Stomach smooth muscle (tissue), 2 donors: ENCODE data around the gene BRIP1.

ENCODE experiments used
- H3K27ac ChIP-seq: one replicate; pipeline ENCODE4 v1.7.0; 2013; ENCODE audit warnings: mild to moderate bottlenecking, low read length, inconsistent platforms
- H3K27me3 ChIP-seq, 2 donors: one replicate each; pipeline ENCODE4 v1.7.0; 2013; ENCODE audit warnings: low read length in 2 of 2; ENCODE audit not compliant: insufficient read depth in 2 of 2, control insufficient read depth in 1 of 2
- H3K36me3 ChIP-seq, 2 donors: one replicate each; pipeline ENCODE4 v1.7.0; 2013; ENCODE audit warnings: low read length in 2 of 2; ENCODE audit not compliant: control insufficient read depth in 2 of 2, insufficient read depth in 2 of 2
- H3K4me1 ChIP-seq: one replicate; pipeline ENCODE4 v1.7.0; 2013; ENCODE audit warnings: low read length; ENCODE audit not compliant: control insufficient read depth, insufficient read depth
- H3K4me3 ChIP-seq, 2 donors: one replicate each; pipeline ENCODE4 v1.7.0; 2013; ENCODE audit warnings: low read length in 2 of 2
- H3K9ac ChIP-seq, 2 donors: one replicate each; pipeline ENCODE4 v1.7.0; 2013; ENCODE audit warnings: low read length in 2 of 2, mild to moderate bottlenecking in 1 of 2
- H3K9me3 ChIP-seq, 2 donors: one replicate each; pipeline ENCODE4 v1.7.0; 2013; ENCODE audit warnings: low read length in 2 of 2; ENCODE audit not compliant: control insufficient read depth in 2 of 2
- donor health status: healthy.
- donor health status: Pancreatic carcinoma.

BRIP1 gene

DNA sequence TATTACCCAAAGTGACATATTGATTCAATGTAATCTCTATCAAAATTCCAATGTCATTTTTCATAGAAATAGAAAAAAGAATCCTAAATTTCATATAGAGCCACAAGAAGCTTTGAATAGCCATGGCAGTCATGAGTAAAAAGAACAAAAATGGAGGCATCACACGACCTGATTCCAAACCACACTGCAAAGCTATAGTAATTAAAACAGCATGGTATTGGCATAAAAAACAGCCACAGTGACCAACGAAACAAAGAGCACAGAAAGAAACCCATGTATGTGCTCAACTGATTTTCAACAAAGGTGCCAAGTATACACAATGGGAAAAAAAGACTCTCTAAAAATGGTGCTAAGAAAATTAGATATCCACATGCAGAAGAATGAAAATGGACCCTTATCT, 101.5 kb downstream of the BRIP1 start:
- H3K36me3 ChIP-seq: no peaks in the 10 kb centered on the region
- no peak overlapping the region for H3K9ac ChIP-seq
- H3K27ac ChIP-seq: no peak overlapping the region
- no peaks in the 10 kb centered on the region for H3K27me3 ChIP-seq
- no peaks in the 10 kb centered on the region for H3K4me1 ChIP-seq
- no peak overlapping the region for H3K4me3 ChIP-seq
- no peaks in the 10 kb centered on the region for H3K9me3 ChIP-seq

DNA sequence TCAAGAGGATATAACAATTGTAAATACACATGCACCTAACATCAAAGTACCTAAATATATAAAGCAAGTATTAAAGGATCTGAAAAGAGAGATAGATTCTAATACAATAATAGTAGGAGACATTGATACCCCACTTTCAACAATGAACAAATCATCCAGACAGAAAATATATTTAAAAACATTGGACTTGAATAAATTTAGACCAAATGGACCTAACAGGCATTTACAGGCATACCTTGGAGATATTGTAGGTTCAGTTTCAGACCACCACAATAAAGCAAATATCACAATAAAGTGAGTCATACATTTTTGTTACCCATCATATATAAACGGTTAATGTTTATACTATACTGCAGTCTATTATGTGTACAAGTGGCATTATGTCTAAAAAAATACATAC, 104.0 kb downstream of the BRIP1 start:
- no peaks in the 10 kb centered on the region for H3K36me3 ChIP-seq

DNA sequence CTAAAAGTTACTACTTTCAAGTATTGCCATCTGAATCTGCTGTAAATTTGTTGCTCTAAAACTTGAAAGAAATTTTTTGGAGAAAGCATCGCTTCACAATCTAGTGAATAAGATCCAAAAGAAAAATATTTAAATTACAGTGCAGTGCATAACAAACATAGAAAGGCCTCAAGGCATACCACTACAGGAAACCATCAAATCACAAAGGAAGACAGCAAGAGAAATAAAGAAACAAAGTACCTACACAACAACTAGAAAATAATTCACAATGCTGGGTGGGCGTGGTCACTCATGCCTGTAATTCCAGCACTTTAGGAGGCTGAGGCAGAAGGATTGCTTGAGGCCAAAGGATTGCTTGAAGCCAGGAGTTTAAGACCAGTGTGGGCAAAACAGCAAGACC, 104.9 kb downstream of the BRIP1 start:
- no peak overlapping the region for H3K4me3 ChIP-seq
- no peaks in the 10 kb centered on the region for H3K4me1 ChIP-seq
- H3K27me3 ChIP-seq: no peaks in the 10 kb centered on the region
- no peaks in the 10 kb centered on the region for H3K9me3 ChIP-seq
- H3K36me3 ChIP-seq: no peaks in the 10 kb centered on the region
- H3K27ac ChIP-seq: no peak overlapping the region
- no peak overlapping the region for H3K9ac ChIP-seq

More for the DNA sequence above, 104.0 kb downstream of the BRIP1 start:
- Histone ChIP-seq H3K27me3 (no peaks in the 10 kb centered on the region), H3K27ac (no peak overlapping the region), H3K4me3 (no peak overlapping the region), H3K9ac (no peak overlapping the region), H3K4me1 (no peaks in the 10 kb centered on the region), H3K9me3 (no peaks in the 10 kb centered on the region)

DNA sequence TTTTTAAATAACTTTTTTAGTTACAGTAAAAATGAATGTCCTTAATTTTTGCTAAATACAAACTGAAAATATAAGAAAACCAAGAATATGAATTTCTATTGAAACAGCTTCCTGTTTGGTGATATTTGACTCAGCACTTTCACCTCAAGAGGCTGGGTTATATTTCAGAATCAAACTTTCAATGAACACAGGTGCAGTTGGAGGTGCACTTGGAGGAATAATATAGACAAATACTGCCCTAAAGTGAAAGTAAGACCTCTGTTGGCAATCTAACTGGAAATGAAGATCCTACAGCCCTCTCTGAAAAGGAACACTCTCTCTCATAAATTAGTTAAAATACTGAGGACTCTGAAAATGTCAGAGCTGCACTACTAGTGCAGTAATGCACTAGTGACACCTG, 106.2 kb downstream of the BRIP1 start:
- H3K27ac ChIP-seq: no peak overlapping the region
- H3K36me3 ChIP-seq: no peaks in the 10 kb centered on the region
- H3K27me3 ChIP-seq: no peaks in the 10 kb centered on the region
- no peak overlapping the region for H3K4me3 ChIP-seq
- no peaks in the 10 kb centered on the region for H3K4me1 ChIP-seq
- H3K9me3 ChIP-seq: no peaks in the 10 kb centered on the region
- H3K9ac ChIP-seq: no peak overlapping the region

DNA sequence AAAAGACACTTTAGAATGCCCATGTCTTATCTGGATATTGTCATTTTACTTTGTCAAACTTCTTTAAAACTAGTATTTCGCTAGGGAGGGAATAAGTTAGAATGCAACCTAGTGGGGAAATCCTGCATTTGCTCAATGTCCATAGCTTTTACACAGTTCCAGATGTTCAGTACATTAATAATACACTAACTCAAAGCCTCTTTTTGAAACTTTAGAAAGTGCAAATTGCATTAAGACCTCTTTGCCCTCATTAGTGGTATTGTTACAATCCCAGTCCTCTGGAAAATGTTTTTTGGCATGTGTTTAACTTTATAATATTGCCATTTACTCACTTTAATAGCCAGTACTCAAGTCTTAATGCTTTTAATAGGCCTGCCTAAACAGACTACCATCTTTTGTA, 106.8 kb downstream of the BRIP1 start:
- no peaks in the 10 kb centered on the region for H3K4me1 ChIP-seq
- H3K27ac ChIP-seq: no peak overlapping the region
- no peaks in the 10 kb centered on the region for H3K9me3 ChIP-seq
- H3K27me3 ChIP-seq: no peaks in the 10 kb centered on the region
- H3K4me3 ChIP-seq: no peak overlapping the region
- no peaks in the 10 kb centered on the region for H3K36me3 ChIP-seq
- no peak overlapping the region for H3K9ac ChIP-seq

DNA sequence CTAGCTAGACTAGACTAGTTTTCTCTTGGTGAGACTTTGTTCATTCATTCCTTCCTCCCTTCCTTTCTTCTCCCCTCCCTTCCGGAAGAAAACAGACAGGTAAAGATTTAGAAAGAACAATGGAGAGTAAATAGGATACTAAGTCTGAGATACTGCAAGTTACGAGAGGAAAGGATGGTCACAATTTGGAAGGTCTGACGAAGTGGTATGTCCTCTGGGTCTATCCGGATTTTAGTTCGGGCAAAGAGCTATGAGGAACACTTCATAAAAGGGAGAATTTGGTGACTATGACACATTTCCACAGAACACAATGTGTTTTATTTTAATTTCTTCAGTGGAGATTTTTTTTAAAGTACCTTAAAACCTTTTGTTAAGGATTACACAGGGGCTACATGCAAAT, 107.7 kb downstream of the BRIP1 start:
- Histone ChIP-seq H3K9me3 (no peaks in the 10 kb centered on the region), H3K4me3 (no peak overlapping the region), H3K36me3 (no peaks in the 10 kb centered on the region), H3K9ac (no peak overlapping the region), H3K4me1 (no peaks in the 10 kb centered on the region), H3K27me3 (no peaks in the 10 kb centered on the region), H3K27ac (no peak overlapping the region)

DNA sequence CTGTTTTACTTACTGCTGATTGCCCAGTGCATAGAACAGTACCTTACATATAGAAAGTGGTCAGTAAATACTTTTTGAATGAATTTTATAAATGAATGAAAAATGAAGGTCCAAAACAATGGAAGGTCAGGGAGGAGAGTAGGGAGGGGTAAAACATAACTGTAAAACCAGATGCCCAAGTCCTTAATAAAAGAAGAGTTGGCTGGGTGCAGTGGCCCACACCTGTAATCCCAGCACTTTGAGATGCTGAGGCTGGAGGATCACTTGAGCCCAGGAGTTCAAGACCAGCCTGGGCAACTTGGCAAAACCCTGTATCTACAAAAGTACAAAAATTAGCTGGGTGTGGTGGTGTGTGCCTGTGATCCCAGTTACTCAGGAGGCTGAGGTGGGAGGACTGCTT, 108.2 kb downstream of the BRIP1 start:
- Histone ChIP-seq H3K9me3 (no peaks in the 10 kb centered on the region), H3K36me3 (no peaks in the 10 kb centered on the region), H3K27me3 (no peaks in the 10 kb centered on the region), H3K4me1 (no peaks in the 10 kb centered on the region), H3K4me3 (no peak overlapping the region), H3K27ac (no peak overlapping the region), H3K9ac (no peak overlapping the region)

DNA sequence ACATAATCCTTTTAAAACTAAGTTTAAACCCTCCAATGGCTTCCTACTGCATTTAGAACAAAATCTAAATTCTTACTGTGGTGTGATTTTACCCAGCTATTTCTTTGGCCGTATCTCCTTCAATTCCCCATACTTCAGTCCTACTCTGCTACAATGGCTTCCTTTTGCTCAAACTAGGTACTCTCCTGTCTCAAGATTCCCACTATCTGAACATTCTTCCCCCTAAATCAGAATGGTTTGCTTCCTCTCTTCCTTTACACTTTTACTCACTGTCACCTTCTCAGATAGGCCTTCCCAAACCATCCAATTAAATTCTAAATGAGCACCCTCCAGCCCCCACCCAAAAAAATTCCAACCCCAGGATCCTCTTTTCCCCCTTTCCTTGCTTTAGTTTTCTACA, 109.2 kb downstream of the BRIP1 start:
- no peaks in the 10 kb centered on the region for H3K9me3 ChIP-seq
- H3K9ac ChIP-seq: no peak overlapping the region
- H3K4me1 ChIP-seq: no peaks in the 10 kb centered on the region
- no peaks in the 10 kb centered on the region for H3K27me3 ChIP-seq
- H3K4me3 ChIP-seq: no peak overlapping the region
- no peaks in the 10 kb centered on the region for H3K36me3 ChIP-seq
- no peak overlapping the region for H3K27ac ChIP-seq

DNA sequence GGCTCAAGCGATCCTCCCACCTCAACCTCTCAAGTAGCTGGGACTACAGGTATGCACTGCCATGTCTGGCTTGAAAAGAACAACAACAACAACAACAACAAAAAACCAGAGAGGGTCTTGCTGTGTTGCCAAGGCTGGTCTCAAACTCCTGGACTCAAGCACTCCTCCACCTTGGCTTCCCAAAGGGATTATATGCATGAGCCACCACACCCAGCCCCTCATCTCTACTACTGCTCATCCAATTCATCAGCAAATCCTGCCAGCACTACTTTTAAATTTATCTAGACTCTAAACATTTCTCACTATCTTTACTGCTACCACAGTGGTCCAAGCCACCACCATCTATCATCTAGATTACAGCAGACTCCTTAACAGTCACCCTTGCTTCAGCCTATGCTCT, 109.6 kb downstream of the BRIP1 start:
- H3K27ac ChIP-seq: no peak overlapping the region
- no peak overlapping the region for H3K9ac ChIP-seq
- no peaks in the 10 kb centered on the region for H3K9me3 ChIP-seq
- no peak overlapping the region for H3K4me3 ChIP-seq
- H3K4me1 ChIP-seq: no peaks in the 10 kb centered on the region
- no peaks in the 10 kb centered on the region for H3K27me3 ChIP-seq
- H3K36me3 ChIP-seq: no peaks in the 10 kb centered on the region

DNA sequence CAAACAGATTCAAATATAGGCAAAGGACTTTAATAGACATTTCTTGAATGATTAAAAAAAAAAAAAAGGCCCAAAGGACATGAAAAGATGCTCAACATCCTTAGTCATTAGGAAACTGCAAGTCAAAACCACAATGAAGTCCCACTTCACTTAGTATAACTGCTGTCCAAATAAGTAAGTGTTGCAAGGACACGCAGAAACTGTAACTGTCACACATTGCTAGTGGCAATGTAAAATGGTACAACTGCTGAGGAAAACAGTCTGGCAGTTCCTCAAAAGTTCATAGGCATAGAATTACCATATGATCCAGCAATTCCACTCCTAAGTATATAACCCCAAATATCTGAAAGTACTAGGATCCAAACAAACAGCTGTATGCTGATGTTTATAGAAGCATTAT, 112.7 kb downstream of the BRIP1 start:
- Histone ChIP-seq H3K9me3 (no peaks in the 10 kb centered on the region), H3K4me1 (no peaks in the 10 kb centered on the region), H3K27ac (no peak overlapping the region), H3K9ac (no peak overlapping the region), H3K27me3 (no peaks in the 10 kb centered on the region), H3K36me3 (no peaks in the 10 kb centered on the region), H3K4me3 (no peak overlapping the region)

DNA sequence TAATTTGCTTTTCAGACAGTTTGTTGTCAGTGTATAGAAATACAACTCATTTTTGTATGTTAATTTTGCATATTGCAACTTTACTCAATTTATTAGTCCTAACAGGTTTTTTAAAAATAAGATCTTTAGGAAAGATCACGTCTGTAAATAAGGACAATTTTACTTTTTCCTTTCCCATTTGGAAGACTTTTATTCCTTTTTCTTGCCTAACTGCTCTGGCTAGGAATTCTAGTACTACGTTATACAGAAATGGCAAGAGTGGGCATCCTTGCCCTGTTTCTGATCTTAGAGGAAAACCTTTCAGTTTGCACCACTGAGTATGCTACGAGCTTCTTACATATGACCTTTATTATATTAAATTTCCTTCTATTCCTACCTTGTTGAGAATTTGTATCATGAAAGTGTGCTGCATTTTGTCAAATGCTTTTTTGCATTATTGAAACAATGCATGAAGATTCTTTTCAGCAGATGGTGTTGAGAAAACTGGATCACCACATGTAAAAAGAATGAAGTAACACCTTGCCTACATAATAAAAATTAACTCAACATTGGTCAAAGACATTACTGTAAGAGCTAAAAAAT, 113.4 kb downstream of the BRIP1 start:
- Histone ChIP-seq H3K4me1 (no peaks in the 10 kb centered on the region), H3K27ac (no peak overlapping the region), H3K4me3 (no peak overlapping the region), H3K36me3 (no peaks in the 10 kb centered on the region), H3K27me3 (no peaks in the 10 kb centered on the region), H3K9me3 (no peaks in the 10 kb centered on the region), H3K9ac (no peak overlapping the region)
